Brain microvascular endothelial cell (primary cell): ENCODE measurements around the gene BCAS1.

Experiments used
- DNase-seq: peaks from one replicate; pipeline ENCODE4 v3.0.0-alpha.2; 2020
- H3K27ac ChIP-seq: fragments of 250-450 bp; sonication (Bioruptor Pico); 2 replicates; pipeline ENCODE4 v1.5.1; 2020; ENCODE audit warnings: mild to moderate bottlenecking, moderate library complexity
- H3K27me3 ChIP-seq: fragments of 250-450 bp; sonication (Bioruptor Pico); replicated peaks from 2 replicates; pipeline ENCODE4 v1.5.1; 2020; ENCODE audit warnings: mild to moderate bottlenecking
- H3K36me3 ChIP-seq: fragments of 250-450 bp; sonication (Bioruptor Pico); replicated peaks from 2 replicates; pipeline ENCODE4 v1.5.1; 2020; ENCODE audit warnings: mild to moderate bottlenecking
- H3K4me3 ChIP-seq: 2 replicates; pipeline ENCODE4 v1.5.1; 2011; ENCODE audit warnings: low read depth, mild to moderate bottlenecking, control low read depth, low read length, moderate library complexity
- in situ Hi-C: cut with HindIII; loops from 2 replicates; pipeline ENCODE4 v1.10.0; 2017; ENCODE audit warnings: low sequenced_read_pairs, low pct_ligation_motif_present
- TF ChIP-seq, protein P1 (sequence below): IDR thresholded peaks from 2 replicates; pipeline ENCODE4 v1.5.1; 2011; ENCODE audit warnings: low read depth, mild to moderate bottlenecking, moderate library complexity, low read length, control low read depth, inconsistent platforms; ENCODE audit errors: missing control alignments

The BCAS1 gene

DNA sequence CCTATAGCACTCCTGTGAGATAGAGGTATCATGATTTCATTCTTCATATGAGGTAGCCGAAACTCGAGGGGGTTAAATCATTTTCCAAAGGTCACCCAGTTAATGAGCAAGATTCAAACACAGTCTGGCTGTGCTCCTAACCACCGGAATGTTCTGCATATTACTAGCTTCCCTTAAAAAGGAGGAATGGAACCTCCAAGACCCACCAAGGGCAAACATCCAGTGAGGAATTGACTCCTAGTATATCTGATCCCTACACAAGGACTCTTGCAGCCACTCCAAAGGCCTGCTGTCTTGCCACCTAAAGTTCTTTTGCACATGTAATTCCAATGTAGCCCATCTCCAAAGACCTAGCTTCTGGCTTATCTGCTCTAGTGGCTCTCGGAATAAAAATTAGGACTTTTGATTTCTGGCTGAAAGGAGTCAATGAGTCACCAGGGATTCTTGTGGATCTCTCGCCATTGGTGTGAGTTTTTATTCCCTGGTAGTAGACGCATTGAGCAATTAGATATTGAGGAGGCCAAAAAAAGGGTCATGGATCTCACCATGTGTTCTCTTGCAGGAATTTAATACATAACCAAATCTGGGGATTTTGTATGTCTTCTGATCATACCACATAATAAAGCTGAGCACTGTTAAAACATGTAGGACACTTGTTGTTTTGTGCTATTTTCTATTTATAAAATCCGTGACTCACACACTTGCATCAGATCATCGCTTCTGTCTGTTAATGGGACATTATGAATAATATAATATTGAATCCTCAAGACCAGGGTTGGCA is 9.1 kb downstream of the BCAS1 start:
- Histone ChIP-seq H3K27me3 (no peaks in the 10 kb centered on the region), H3K4me3 (no peak overlapping the region), H3K36me3 (no peaks in the 10 kb centered on the region), H3K27ac (no peak overlapping the region)
- in situ Hi-C loops = no loop called here
- TF ChIP-seq, protein P1, sequence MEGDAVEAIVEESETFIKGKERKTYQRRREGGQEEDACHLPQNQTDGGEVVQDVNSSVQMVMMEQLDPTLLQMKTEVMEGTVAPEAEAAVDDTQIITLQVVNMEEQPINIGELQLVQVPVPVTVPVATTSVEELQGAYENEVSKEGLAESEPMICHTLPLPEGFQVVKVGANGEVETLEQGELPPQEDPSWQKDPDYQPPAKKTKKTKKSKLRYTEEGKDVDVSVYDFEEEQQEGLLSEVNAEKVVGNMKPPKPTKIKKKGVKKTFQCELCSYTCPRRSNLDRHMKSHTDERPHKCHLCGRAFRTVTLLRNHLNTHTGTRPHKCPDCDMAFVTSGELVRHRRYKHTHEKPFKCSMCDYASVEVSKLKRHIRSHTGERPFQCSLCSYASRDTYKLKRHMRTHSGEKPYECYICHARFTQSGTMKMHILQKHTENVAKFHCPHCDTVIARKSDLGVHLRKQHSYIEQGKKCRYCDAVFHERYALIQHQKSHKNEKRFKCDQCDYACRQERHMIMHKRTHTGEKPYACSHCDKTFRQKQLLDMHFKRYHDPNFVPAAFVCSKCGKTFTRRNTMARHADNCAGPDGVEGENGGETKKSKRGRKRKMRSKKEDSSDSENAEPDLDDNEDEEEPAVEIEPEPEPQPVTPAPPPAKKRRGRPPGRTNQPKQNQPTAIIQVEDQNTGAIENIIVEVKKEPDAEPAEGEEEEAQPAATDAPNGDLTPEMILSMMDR = no peak
- peak; percentile 6 for DNase-seq

DNA sequence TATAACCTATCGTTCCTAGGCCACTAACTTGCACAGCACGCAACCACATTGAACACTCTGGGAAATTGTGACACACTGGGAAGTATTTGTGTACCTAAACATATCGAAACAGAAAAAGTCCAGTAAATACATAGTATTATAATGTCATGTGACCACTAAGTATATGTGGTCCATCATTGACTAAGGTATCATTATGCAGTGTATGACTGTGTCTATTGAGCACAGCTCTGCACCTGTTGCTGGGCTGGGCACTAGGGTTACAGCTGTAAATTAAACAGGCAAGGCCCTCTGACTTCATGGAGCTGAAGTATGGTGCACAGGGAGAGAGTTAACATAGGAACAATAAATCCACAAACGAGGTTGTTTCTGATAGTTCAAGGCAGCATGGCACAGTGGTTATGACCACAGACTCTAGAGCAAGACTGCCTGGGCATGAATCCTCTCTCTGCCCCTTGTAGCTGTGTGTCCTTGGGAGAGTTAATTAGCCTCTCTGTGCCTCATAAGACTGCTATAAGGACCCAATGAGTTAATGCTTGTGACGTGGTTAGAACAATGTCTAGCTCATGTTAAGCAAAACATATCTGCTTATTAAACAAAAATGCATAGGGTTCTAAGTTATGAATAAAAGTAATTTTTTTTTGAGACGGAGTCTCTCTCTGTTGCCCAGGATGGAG is 10.6 kb downstream of the BCAS1 start:
- DNase-seq = no peak
- no peak overlapping the region for H3K4me3 ChIP-seq
- TF ChIP-seq, protein P1 = no peak
- H3K27me3 ChIP-seq = no peaks in the 10 kb centered on the region
- in situ Hi-C loops = no loop called here
- no peak overlapping the region for H3K27ac ChIP-seq
- no peaks in the 10 kb centered on the region for H3K36me3 ChIP-seq

DNA sequence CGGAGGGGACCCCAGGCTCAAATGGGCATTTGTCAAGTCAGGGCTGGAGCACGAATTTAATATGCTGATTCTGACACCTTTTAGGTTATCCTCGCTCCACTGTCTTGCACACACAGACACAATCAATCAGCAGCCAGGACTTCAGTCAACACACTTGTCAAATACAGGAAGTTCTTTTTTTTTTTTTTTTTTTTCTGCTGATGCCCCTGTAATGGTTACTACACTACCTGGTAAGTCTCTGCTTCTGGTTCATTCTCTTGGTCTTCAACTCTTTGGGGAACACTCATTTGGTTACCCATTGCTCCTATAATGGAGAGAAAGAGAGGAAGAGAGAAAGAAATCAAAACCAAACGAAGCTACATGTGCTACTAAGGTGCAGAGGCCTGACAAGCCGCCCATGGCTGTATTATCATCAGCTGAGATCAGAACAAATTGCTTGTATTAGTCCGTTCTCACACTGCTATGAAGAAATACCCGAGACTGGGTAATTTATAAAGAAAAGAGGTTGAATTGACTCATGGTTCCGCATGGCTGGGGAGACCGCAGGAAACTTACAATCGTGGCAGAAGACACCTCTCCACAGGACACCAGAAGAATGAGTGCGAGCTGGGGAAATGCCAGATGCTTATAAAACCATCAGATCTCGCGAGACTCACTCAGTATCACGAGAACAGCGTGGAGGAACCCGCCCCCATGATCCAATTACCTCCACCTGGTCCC is 11.8 kb downstream of the BCAS1 start:
- Histone ChIP-seq H3K4me3 (no peak overlapping the region), H3K27ac (no peak overlapping the region), H3K36me3 (no peaks in the 10 kb centered on the region), H3K27me3 (no peaks in the 10 kb centered on the region)
- in situ Hi-C loops = no loop called here
- DNase-seq = no peak
- TF ChIP-seq, protein P1 = no peak

DNA sequence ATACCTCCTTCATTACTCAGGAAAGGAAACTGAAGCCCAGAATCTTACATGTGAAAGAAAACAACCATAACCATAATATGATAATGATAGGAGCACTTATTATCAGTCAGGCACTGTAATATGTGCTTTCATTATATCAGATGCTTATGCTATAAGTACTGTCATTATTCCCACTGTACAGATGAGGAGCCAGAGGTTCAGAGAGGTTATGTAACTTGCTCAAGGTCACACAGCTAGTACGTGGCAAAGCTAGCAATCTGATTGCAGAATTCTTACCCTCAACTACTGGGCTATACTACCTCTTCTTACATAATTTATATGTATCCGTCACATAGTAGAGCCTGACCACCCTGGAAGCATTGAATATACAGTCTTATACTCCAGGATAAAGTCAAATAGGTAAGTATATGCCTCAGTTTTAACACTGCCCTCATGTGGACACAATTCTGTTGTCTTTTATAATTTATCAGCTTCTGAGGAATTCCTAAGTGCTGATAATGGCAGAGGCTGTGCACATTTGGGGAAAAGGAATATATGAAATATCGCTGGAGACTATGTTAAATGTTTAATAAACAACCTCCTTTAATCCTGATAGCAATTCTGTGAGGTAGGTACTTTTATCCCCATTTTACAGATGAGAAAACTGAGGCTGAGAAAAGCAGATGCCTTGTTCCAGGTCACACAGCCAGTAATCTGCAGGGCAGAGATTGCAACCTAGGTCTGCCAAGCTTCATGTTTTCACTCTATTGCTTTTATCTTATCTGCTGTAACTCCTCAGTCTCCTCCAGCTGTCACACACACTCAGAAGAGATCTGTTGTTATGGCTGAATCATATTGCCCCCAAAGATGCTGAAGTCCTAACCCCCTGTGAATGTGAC is 13.4 kb downstream of the BCAS1 start:
- no peaks in the 10 kb centered on the region for H3K27me3 ChIP-seq
- DNase-seq = no peak
- TF ChIP-seq, protein P1 = no peak
- in situ Hi-C loops = no loop called here
- no peaks in the 10 kb centered on the region for H3K36me3 ChIP-seq
- no peak overlapping the region for H3K4me3 ChIP-seq
- no peak overlapping the region for H3K27ac ChIP-seq

DNA sequence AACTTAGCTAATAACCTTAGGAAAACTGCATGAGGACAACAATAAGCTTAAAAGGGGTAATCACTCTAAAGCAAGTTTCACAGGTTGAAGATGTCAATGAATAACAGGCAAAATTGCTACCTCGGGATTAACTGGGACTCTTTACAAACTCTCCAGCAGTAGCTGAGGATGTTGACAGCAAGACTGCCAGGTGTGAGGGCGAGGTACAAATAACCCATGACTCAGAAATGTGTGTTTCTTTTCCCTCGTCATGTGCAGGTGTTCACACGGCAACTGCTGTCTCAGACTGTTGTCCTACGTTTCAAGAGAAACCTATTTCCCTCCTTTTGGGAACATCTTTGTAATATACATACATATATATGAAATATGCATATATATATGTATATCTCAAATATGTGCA is 15.9 kb downstream of the BCAS1 start:
- H3K36me3 ChIP-seq = no peaks in the 10 kb centered on the region
- no peak for DNase-seq
- no peak overlapping the region for H3K27ac ChIP-seq
- H3K27me3 ChIP-seq = no peaks in the 10 kb centered on the region
- no peak overlapping the region for H3K4me3 ChIP-seq
- in situ Hi-C loops = no loop called here
- TF ChIP-seq, protein P1 = no peak
